DLD1 (cell line): Measurements from ENCODE around the gene ARSB.

ENCODE experiments used
- in situ Hi-C: cut with HindIII; loops from 2 replicates; pipeline ENCODE4 v1.10.0; 2017; ENCODE audit warnings: low sequenced_read_pairs

Gene ARSB

DNA sequence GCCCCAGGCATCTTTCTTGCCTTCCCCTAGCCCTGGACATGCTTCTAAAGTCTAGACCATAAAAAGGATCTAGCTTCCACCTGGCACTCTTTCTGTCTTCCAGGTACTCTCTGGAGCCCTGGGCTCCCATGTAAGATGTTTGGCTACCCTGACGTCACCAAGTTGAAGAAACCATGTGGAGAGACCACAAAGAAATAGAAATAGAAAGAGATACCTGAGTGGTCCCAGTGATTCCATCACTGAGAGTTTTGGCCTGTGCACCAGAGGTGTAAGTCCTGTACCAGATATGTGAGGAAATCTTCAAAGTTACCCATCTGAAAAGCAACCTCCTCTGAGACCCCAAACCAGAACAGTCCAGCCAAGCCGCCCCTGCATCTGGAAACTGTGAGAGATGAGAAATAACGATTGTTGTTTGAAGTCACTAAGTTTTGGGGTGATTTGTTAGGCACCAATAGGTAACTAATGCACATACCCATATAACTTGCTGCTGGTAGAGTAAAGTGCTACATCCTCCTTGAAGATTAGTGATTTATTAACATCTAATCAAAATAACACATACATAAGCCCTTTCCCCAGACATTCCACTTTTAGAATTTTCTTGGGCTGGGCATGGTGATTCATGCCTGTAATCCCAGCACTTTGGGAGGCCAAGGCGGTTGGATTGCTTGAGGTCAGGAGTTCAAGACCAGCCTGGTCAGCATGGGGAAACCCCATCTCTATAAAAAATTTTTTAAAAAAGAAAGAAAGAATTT is 250.8 kb downstream of the ARSB start:
- in situ Hi-C loops = loop anchor here (25.0 kb wide), 1 partner anchor 97 kb away; the partner anchor contains the start of gene LHFPL2

DNA sequence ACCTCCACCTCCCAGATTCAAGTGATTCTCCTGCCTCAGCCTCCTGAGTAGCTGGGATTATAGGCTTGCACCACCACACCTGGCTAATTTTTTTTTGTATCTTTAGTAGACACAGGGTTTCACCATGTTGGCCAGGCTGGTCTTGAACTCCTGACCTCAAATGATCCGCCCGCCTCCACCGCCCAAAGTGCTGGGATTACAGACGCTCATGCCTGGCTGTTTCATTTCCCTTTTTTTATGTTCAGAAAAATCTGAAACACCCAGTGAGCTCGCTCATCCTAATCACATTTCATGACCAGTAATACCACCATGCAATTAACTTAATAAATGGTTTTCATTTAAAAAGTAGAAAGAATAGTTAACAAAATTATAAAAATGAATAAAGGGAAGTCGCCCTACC is 252.4 kb downstream of the ARSB start:
- in situ Hi-C loops = loop anchor here (25.0 kb wide), 1 partner anchor 95 kb away; the partner anchor contains the start of gene LHFPL2

DNA sequence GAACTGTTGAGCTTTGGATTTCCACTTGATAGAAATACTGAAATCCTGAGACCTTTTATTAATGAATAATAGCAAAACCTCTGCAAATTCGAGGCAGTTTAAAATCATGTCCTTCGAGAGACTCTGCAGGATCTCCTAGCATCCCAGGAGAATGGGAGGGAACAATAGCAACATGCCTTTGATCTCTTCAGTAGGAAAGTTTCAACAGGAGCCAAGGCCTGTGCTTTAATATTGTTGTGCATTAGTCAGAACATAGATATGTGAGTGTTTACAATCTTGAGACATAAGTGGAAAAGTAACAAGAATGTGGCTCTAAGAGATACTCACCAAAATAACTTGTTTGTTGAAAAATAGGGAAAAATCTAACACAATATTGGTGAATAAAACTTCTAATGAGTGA is 253.2 kb downstream of the ARSB start:
- in situ Hi-C loops = loop anchor here (25.0 kb wide), 1 partner anchor 95 kb away; the partner anchor contains the start of gene LHFPL2

- in situ Hi-C loops = loop anchor here (25.0 kb wide), 1 partner anchor 93 kb away; the partner anchor contains the start of gene LHFPL2
Observed at GRCh38 chr5:78730300-78731094, 254.6 kb downstream of the ARSB start.

DNA sequence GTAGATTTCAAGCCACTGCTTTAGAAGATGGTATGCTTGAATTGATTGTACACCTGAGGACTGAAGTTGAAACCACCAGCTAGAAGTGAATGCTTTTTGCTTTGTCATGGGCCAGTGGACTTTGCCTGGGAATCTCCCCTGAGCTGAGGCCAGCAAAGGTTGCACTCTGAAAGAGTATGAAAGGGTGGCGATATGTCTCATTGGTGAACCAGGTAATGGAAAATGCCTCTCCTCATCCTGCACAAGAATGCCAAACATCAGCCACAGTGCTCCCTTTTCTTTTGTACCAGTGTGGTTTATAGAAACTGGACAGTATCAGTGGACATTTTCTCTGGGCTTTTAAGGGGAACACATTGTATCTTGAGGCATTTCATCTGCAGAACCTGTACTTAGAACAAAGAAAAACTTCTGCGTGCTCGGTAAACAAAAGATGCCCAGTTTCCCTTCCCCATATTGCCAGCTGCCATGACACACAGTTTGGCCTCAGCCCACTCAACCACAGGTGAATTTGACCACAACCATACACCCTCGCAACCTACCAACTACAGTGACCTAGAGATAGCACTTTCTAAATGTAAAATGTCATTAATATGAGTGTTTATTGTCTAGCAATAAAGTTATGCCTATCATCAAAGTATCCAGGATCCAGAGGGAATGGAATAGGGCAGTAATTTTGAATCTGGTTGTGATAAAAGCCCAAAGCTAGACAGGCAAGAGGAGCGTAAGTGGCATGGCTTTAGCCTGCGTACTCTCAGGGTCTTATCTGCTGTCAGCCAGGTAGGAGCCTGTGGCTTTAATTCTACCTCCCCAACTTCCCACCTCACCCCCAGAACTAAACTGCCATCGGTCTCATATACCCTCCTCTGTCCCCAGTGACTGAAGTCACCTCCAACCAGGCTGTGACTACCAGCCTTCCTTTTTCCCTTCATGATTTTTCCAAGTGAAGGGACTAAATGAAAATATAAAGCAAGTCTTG is 257.0 kb downstream of the ARSB start:
- in situ Hi-C loops = loop anchor here (25.0 kb wide), 1 partner anchor 91 kb away; the partner anchor contains the start of gene LHFPL2
